Fibroblast of skin of left quadriceps (primary cell): ENCODE data around the gene SLFN12L.
"Not testable (repeated sequence)": the region's sequence is repeated elsewhere in the genome, so short reads cannot be mapped to it uniquely, and the experiment has no call there.

Experiments used
- DNase-seq, 2 experiments: peaks; one replicate each; pipeline ENCODE4 v3.0.0-alpha.2; 2013; ENCODE audit warnings: low read depth in 2 of 2

SLFN12L gene

GRCh38 chr17:35496451-35497290 lies 40.8 kb downstream of the SLFN12L start:
- no peak for DNase-seq

GRCh38 chr17:35493040-35493439 lies 44.4 kb downstream of the SLFN12L start:
- DNase-seq: no peak

- DNase-seq: no peak
Measured at GRCh38 chr17:35491417-35491816, 46.1 kb downstream of the SLFN12L start.

GRCh38 chr17:35489944-35490343 lies 47.5 kb downstream of the SLFN12L start:
- no peak for DNase-seq

- DNase-seq: no peak
Measured at GRCh38 chr17:35488991-35489390, 48.5 kb downstream of the SLFN12L start.

GRCh38 chr17:35486920-35487732 lies 50.4 kb downstream of the SLFN12L start:
- peak in 1 of 2 experiments; percentile 17 for DNase-seq

- DNase-seq: no peak
Measured at GRCh38 chr17:35479271-35479670, 58.2 kb downstream of the SLFN12L start.

GRCh38 chr17:35477248-35477647 lies 60.2 kb downstream of the SLFN12L start:
- DNase-seq: no peak

- DNase-seq: no peak
Measured at GRCh38 chr17:35476283-35476820, 61.1 kb downstream of the SLFN12L start.

- DNase-seq: no peak
Measured at GRCh38 chr17:35468475-35468874, 69.0 kb downstream of the SLFN12L start.

- no peak for DNase-seq
Measured at GRCh38 chr17:35467824-35468223, 69.7 kb downstream of the SLFN12L start.

GRCh38 chr17:35460354-35460851 lies 77.1 kb downstream of the SLFN12L start:
- DNase-seq: no peak

- DNase-seq: not testable (repeated sequence)
Measured at GRCh38 chr17:35454035-35454434, 83.4 kb downstream of the SLFN12L start.

- no peak for DNase-seq
Measured at GRCh38 chr17:35453171-35453570, 84.3 kb downstream of the SLFN12L start.

- no peak for DNase-seq
Measured at GRCh38 chr17:35449371-35449931, 88.0 kb downstream of the SLFN12L start.

- no peak for DNase-seq
Measured at GRCh38 chr17:35448899-35449227, 88.6 kb downstream of the SLFN12L start.

GRCh38 chr17:35448214-35448898 lies 89.1 kb downstream of the SLFN12L start, which contains the start of gene SLFN13:
TSS of gene SLFN13 (minus strand) at chr17:35448766. CDS start at chr17:35445680, 3,086 bp downstream.
- DNase-seq: peak; percentile 6

GRCh38 chr17:35447499-35447898 lies 90.0 kb downstream of the SLFN12L start:
- no peak for DNase-seq

GRCh38 chr17:35438433-35438832 lies 99.0 kb downstream of the SLFN12L start:
- DNase-seq: no peak

- DNase-seq: peak; percentile 99
Measured at GRCh38 chr17:35433075-35433894, 104.2 kb downstream of the SLFN12L start.
